GM23248 (cell line): ENCODE results near the gene MAP4K2. TPM values are rescaled to one million over a fixed set of nuclear protein-coding genes. Genes with fewer than 3 reads are reported as not detected.

Experiments used
- DNase-seq: peaks from one replicate; pipeline ENCODE4 v3.0.0-alpha.2; 2015
- H2AFZ ChIP-seq: fragments of 200-600 bp; sonication (generic); 2 replicates; pipeline ENCODE4 v1.6.1; 2016; ENCODE audit warnings: antibody characterized with exemption
- H3F3A ChIP-seq: fragments of 200-600 bp; sonication (generic); 2 replicates; pipeline ENCODE4 v1.6.1; 2016; ENCODE audit warnings: mild to moderate bottlenecking, antibody characterized with exemption, mixed run types; ENCODE audit not compliant: insufficient read depth
- H3K27ac ChIP-seq: fragments of 200-600 bp; sonication (generic); 2 replicates; pipeline ENCODE4 v1.5.1; 2016; ENCODE audit warnings: mild to moderate bottlenecking
- H3K27me3 ChIP-seq: fragments of 200-600 bp; sonication (generic); replicated peaks from 2 replicates; pipeline ENCODE4 v1.6.1; 2016; ENCODE audit warnings: mild to moderate bottlenecking; ENCODE audit not compliant: insufficient read depth
- H3K36me3 ChIP-seq: fragments of 200-600 bp; sonication (generic); 2 replicates; pipeline ENCODE4 v1.6.1; 2016; ENCODE audit warnings: low read depth, mild to moderate bottlenecking
- H3K4me1 ChIP-seq: fragments of 200-600 bp; sonication (generic); 2 replicates; pipeline ENCODE4 v1.6.1; 2016; ENCODE audit warnings: mild to moderate bottlenecking; ENCODE audit not compliant: insufficient read depth
- H3K4me2 ChIP-seq: fragments of 200-600 bp; sonication (generic); one replicate; pipeline ENCODE4 v1.6.1; 2016; ENCODE audit warnings: mild to moderate bottlenecking; ENCODE audit not compliant: unreplicated experiment
- H3K4me3 ChIP-seq: fragments of 200-600 bp; sonication (generic); 2 replicates; pipeline ENCODE4 v1.5.1; 2016; ENCODE audit warnings: mild to moderate bottlenecking
- H3K79me2 ChIP-seq: fragments of 200-600 bp; sonication (generic); 2 replicates; pipeline ENCODE4 v1.6.1; 2016; ENCODE audit warnings: mild to moderate bottlenecking; ENCODE audit not compliant: insufficient read depth
- H3K9ac ChIP-seq: fragments of 200-600 bp; sonication (generic); 2 replicates; pipeline ENCODE4 v1.6.1; 2016; ENCODE audit warnings: mild to moderate bottlenecking
- H3K9me2 ChIP-seq: fragments of 200-600 bp; sonication (generic); 2 replicates; pipeline ENCODE4 v1.6.1; 2016; ENCODE audit warnings: mixed run types, mild to moderate bottlenecking, moderate library complexity; ENCODE audit not compliant: insufficient read depth
- H3K9me3 ChIP-seq: fragments of 200-600 bp; sonication (generic); one replicate; pipeline ENCODE4 v1.6.1; 2017; ENCODE audit warnings: low read depth
- H4K20me1 ChIP-seq: fragments of 200-600 bp; sonication (generic); 2 replicates; pipeline ENCODE4 v1.6.0; 2016; ENCODE audit not compliant: insufficient read depth
- EZH2 ChIP-seq: fragments of 200-600 bp; sonication (generic); IDR thresholded peaks from 2 replicates; pipeline ENCODE4 v1.6.1; 2018; ENCODE audit warnings: antibody characterized with exemption, mild to moderate bottlenecking; ENCODE audit not compliant: insufficient read depth, poor library complexity, severe bottlenecking
- EZH2phosphoT487 ChIP-seq: fragments of 200-600 bp; sonication (generic); IDR thresholded peaks from 2 replicates; pipeline ENCODE4 v1.6.1; 2018; ENCODE audit warnings: antibody characterized with exemption, moderate library complexity, mild to moderate bottlenecking, low read depth; ENCODE audit not compliant: insufficient read depth
- WGBS, 2 experiments: methylation state at CpG; one replicate each; pipeline ENCODE4 v1.1.6; 2015 to 2017; ENCODE audit warnings: low lambda C conversion rate in 2 of 2, low coverage in 1 of 2; ENCODE audit errors: missing lambda C conversion rate in 2 of 2; 5-methylcytosine and 5-hydroxymethylcytosine counted together
- in situ Hi-C: fragments of 300-500 bp; cut with MboI; formaldehyde crosslinking; loops from 2 replicates; pipeline ENCODE4 v1.15.0; 2020
- polyA plus RNA-seq: library from polyadenylated mRNA; unstranded; fragments of >200 nt; fragmentation: Nextera tagmentation; extraction: Ambion mirVana; gene quantifications from 2 replicates; pipeline ENCODE4 v1.2.1, GENCODE V29; 2016
- total RNA-seq: library from RNA; depleted of rRNA; stranded (reverse); fragments of >200 nt; shearing (Covaris generic); gene quantifications from 2 replicates; pipeline ENCODE4 v1.2.3, GENCODE V29; 2014

Gene MAP4K2
- total and polyA plus RNA-seq, 2 experiments from 2014 or later: 6.2 to 18.2 TPM

DNA sequence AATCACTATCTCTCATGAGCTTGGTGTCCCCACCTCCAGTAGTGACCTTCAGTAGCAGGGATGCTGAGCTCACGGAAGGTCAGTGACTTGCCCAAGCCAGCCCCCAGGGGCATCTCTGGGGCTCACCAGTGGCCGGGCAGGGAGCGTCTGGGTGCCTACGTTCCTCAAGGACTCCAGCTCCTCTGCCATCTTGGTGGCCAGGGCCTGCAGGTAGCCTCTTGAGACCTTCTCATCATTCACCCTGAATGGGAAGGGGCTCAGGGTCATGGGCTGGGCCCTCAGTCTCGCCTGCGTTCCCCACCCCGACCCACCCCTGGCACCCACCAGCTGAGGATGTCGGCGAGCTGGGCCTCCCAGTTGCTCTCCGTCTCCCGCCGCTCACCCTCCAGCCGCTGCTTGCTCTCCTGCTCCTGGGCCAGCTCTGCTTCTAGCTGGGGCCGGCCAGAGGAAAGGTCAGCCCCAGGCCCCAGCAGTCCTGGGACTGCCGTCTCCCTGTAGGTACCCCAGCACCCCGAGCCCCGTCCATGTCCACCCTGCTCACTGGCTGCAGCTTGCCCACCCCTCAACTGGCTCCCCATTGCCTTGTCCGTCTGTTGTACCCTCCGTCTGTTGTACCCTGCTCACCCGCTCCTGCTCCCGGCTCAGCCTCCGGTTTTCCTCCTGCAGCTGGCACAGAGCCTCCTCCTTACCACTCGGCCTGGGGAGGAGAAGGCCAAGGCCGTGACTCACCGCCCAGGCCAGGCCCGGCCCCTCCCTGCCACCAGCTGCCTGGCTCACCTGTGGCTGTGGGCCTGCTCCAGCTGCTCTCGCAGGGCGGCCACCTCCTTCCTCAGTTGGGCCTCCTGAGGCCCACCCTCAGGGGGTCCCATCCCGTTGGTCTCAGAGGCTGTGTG lies 32.0 kb upstream of the MAP4K2 start:
- Histone ChIP-seq H3K36me3 (no peaks in the 10 kb centered on the region), H3F3A (no peaks in the 10 kb centered on the region), H3K9me3 (no peaks in the 10 kb centered on the region), H3K79me2 (no peaks in the 10 kb centered on the region), H3K4me1 (no peaks in the 10 kb centered on the region), H3K4me2 (no peak overlapping the region), H3K4me3 (no peak overlapping the region), H3K27me3 (no peaks in the 10 kb centered on the region; the same call in 1 of the 2 replicates), H3K9ac (no peak overlapping the region), H3K27ac (no peak overlapping the region), H4K20me1 (no peaks in the 10 kb centered on the region), H3K9me2 (no peaks in the 10 kb centered on the region), H2AFZ (no peak overlapping the region)
- WGBS, 2 experiments: 65 to 70% methylated on average over 21 to 29 of the region's 29 CpGs
- peak; percentile 58 for DNase-seq
- in situ Hi-C loops: no loop called here
- no peak for TF ChIP-seq EZH2phosphoT487
- no peak for TF ChIP-seq EZH2

- Histone ChIP-seq H3K4me1 (no peaks in the 10 kb centered on the region), H3K4me3 (no peak overlapping the region), H3K9me3 (no peaks in the 10 kb centered on the region), H3K9ac (no peak overlapping the region), H2AFZ (no peak overlapping the region), H3F3A (no peaks in the 10 kb centered on the region), H4K20me1 (no peaks in the 10 kb centered on the region), H3K9me2 (no peaks in the 10 kb centered on the region), H3K36me3 (no peaks in the 10 kb centered on the region), H3K27me3 (no peaks in the 10 kb centered on the region; the same call in 1 of the 2 replicates), H3K79me2 (no peaks in the 10 kb centered on the region), H3K4me2 (no peak overlapping the region), H3K27ac (no peak overlapping the region)
- TF ChIP-seq EZH2phosphoT487 (no peak), EZH2 (no peak)
- 92 to 93% methylated on average over 21 of the region's 25 CpGs for WGBS, 2 experiments
- DNase-seq: no peak
- in situ Hi-C loops: no loop called here
Observed at GRCh38 chr11:64834031-64834722, 31.2 kb upstream of the MAP4K2 start.

DNA sequence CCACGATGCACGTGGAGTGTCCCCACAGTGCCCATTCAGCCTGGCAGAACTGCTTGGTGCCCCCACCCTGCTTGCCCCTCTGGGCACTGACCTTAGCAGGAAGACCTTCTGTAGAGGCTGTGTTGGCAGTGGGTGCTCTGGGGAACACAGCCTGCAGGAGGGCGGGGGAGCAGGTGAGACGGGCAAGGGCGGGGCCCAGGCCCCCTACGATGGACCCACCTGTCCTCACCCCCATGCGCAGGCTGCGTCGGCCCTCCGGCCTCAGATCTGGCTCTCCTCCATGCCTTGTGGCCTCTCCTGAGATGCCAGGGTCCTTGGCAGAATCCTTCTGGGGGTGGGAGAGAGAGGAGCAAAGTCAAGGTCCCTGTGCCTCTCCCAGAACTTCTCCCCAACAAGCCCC lies 30.5 kb upstream of the MAP4K2 start:
- 84 to 90% methylated on average over 2 to 7 of the region's 10 CpGs for WGBS, 2 experiments
- no peak for DNase-seq
- no peaks in the 10 kb centered on the region; the same call in 1 of the 2 replicates for H3K27me3 ChIP-seq
- no peaks in the 10 kb centered on the region for H4K20me1 ChIP-seq
- TF ChIP-seq EZH2: no peak
- TF ChIP-seq EZH2phosphoT487: no peak
- in situ Hi-C loops: no loop called here
- no peaks in the 10 kb centered on the region for H3F3A ChIP-seq
- H3K9me2 ChIP-seq: no peaks in the 10 kb centered on the region
- no peak overlapping the region for H3K4me3 ChIP-seq
- no peak overlapping the region for H3K9ac ChIP-seq
- H3K79me2 ChIP-seq: no peaks in the 10 kb centered on the region
- no peaks in the 10 kb centered on the region for H3K4me1 ChIP-seq
- no peak overlapping the region for H2AFZ ChIP-seq
- H3K36me3 ChIP-seq: no peaks in the 10 kb centered on the region
- H3K9me3 ChIP-seq: no peaks in the 10 kb centered on the region
- no peak overlapping the region for H3K27ac ChIP-seq
- no peak overlapping the region for H3K4me2 ChIP-seq

DNA sequence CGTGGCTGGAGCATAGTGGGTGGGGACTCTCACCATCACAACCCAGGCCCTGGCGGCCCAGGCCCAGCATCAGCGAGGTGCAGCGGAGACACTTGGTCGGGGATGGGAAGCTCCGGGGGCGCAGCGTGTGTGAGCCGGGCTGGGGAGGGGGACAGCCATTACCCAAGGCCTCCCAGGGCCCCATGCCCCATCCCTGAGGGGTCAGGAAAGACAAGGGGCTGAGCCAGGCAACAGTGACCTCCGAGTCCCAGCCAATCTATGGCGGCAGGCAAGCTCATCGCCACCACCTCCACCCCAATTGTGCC lies 30.1 kb upstream of the MAP4K2 start:
- H3F3A ChIP-seq: no peaks in the 10 kb centered on the region
- H3K27me3 ChIP-seq: no peaks in the 10 kb centered on the region; the same call in 1 of the 2 replicates
- no peaks in the 10 kb centered on the region for H3K9me2 ChIP-seq
- no peak for TF ChIP-seq EZH2phosphoT487
- no peak for TF ChIP-seq EZH2
- in situ Hi-C loops: no loop called here
- no peaks in the 10 kb centered on the region for H3K9me3 ChIP-seq
- WGBS, 2 experiments: 65 to 79% methylated on average over 12 of the region's 12 CpGs
- no peak overlapping the region for H3K4me3 ChIP-seq
- no peak overlapping the region for H3K27ac ChIP-seq
- H3K79me2 ChIP-seq: no peaks in the 10 kb centered on the region
- H3K36me3 ChIP-seq: no peaks in the 10 kb centered on the region
- DNase-seq: no peak
- no peak overlapping the region for H3K9ac ChIP-seq
- no peaks in the 10 kb centered on the region for H3K4me1 ChIP-seq
- no peaks in the 10 kb centered on the region for H4K20me1 ChIP-seq
- no peak overlapping the region for H2AFZ ChIP-seq
- no peak overlapping the region for H3K4me2 ChIP-seq
